Ovary (tissue), 10 donors: ENCODE measurements around the gene ARHGAP23. TPM values are rescaled to one million over a fixed set of nuclear protein-coding genes. Genes with fewer than 3 reads are reported as not detected.

Experiments used
- DNase-seq, 5 donors: peaks; one replicate each; pipeline ENCODE4 v3.0.0-alpha.2; 2019 to 2020
- H3K27ac ChIP-seq, 2 donors: fragments of 200-600 bp; one replicate each; pipeline versions ENCODE4 v1.5.1 to v1.8.0; 2019 to 2022
- H3K27me3 ChIP-seq: fragments of 200-600 bp; one replicate; pipeline ENCODE4 v1.8.0; 2022
- H3K36me3 ChIP-seq: fragments of 200-600 bp; sonication (generic); one replicate; pipeline ENCODE4 v1.5.1; 2019
- H3K4me1 ChIP-seq: one replicate; pipeline ENCODE4 v1.8.1; 2013; ENCODE audit warnings: mild to moderate bottlenecking, moderate library complexity; ENCODE audit not compliant: insufficient read depth
- H3K4me3 ChIP-seq: fragments of 200-600 bp; sonication (generic); one replicate; pipeline ENCODE4 v1.5.1; 2017
- H3K9me3 ChIP-seq, 2 donors: fragments of 200-600 bp in 1 of 2; sonication (generic) in 1 of 2; one replicate each; pipeline versions ENCODE4 v1.5.1 to v1.8.1; 2013 to 2019; ENCODE audit warnings: mild to moderate bottlenecking in 1 of 2, moderate library complexity in 1 of 2
- EP300 ChIP-seq: sonication (generic); formaldehyde crosslinking; IDR thresholded peaks from one replicate; pipeline ENCODE4 v1.6.1; 2017; ENCODE audit warnings: antibody characterized with exemption
- POLR2A ChIP-seq: fragments of 450-650 bp; IDR thresholded peaks from one replicate; pipeline ENCODE4 v1.6.1; 2017; ENCODE audit warnings: antibody characterized with exemption, mild to moderate bottlenecking, moderate library complexity
- WGBS, 3 donors: extraction: QIAGEN DNeasy Blood & Tissue Kit in 1 of 3; methylation state at CpG; one replicate each; pipeline versions ENCODE4 v1.1.5 to v1.1.7; 2013 to 2017; 5-methylcytosine and 5-hydroxymethylcytosine counted together
- intact Hi-C, 4 donors: fragments of 100-400 bp; cut with DNase I; formaldehyde crosslinking; loops; one replicate each; pipeline versions ENCODE4 v1.11.0 to v1.15.1; 2022 to 2023
- long read RNA-seq, 3 donors: library from polyadenylated mRNA in 2 of 3; unstranded in 2 of 3; transcript quantifications; one replicate each; pipeline ENCODE4 v2.0.0 and lab custom pipeline, GENCODE V29; 2021 to 2026
- polyA plus RNA-seq, 2 donors: library from polyadenylated mRNA; stranded (reverse); fragments of 200-250 nt in 1 of 2; fragments of 350-450 nt in 1 of 2; fragmentation: Illumina TruSeq in 1 of 2; extraction: RNeasy Lipid Tissue Mini Kit (QIAGEN cat#74804) in 1 of 2; gene quantifications; one replicate each; pipeline ENCODE4 v1.2.3, GENCODE V29; 2013 to 2014
- total RNA-seq, 7 donors: library from RNA; depleted of rRNA in 2 of 7; stranded (reverse); fragments of >200 nt in 2 of 7; fragmentation: NEBNext Ultra II Directional in 3 of 7; extraction: Animal tissue kit (Norgen Biotek cat#: 25700) in 3 of 7; gene quantifications; one replicate each; pipeline versions ENCODE4 v1.1.0 to v1.2.4, GENCODE V29; 2016 to 2023
- TF ChIP-seq, protein P1 (sequence below), 3 donors: fragments of 450-650 bp in 2 of 3; fragments of 200-600 bp in 1 of 3; IDR thresholded peaks; one replicate each; pipeline versions ENCODE4 v1.5.1 to v1.8.0; 2016 to 2022; ENCODE audit warnings: antibody characterized with exemption in 3 of 3, mild to moderate bottlenecking in 1 of 3
- donor health status: DM: no; HTN: no; CAD: no; lungs with moderate emphysema.
- donor health status: DM: no; HTN: no; CAD: no.
- donor health status: Bipolar disorder and iron deficiency.
- donor health status: DM: yes; HTN: yes; CAD: no.
- donor health status: DM: no; HTN: no; CAD: no.
- donor health status: DM: yes; HTN: yes; CAD: no.

Gene ARHGAP23, protein sequence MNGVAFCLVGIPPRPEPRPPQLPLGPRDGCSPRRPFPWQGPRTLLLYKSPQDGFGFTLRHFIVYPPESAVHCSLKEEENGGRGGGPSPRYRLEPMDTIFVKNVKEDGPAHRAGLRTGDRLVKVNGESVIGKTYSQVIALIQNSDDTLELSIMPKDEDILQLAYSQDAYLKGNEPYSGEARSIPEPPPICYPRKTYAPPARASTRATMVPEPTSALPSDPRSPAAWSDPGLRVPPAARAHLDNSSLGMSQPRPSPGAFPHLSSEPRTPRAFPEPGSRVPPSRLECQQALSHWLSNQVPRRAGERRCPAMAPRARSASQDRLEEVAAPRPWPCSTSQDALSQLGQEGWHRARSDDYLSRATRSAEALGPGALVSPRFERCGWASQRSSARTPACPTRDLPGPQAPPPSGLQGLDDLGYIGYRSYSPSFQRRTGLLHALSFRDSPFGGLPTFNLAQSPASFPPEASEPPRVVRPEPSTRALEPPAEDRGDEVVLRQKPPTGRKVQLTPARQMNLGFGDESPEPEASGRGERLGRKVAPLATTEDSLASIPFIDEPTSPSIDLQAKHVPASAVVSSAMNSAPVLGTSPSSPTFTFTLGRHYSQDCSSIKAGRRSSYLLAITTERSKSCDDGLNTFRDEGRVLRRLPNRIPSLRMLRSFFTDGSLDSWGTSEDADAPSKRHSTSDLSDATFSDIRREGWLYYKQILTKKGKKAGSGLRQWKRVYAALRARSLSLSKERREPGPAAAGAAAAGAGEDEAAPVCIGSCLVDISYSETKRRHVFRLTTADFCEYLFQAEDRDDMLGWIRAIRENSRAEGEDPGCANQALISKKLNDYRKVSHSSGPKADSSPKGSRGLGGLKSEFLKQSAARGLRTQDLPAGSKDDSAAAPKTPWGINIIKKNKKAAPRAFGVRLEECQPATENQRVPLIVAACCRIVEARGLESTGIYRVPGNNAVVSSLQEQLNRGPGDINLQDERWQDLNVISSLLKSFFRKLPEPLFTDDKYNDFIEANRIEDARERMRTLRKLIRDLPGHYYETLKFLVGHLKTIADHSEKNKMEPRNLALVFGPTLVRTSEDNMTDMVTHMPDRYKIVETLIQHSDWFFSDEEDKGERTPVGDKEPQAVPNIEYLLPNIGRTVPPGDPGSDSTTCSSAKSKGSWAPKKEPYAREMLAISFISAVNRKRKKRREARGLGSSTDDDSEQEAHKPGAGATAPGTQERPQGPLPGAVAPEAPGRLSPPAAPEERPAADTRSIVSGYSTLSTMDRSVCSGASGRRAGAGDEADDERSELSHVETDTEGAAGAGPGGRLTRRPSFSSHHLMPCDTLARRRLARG (N-terminal part only)
- total RNA-seq (10 to 100 TPM; 13.7 to 76.4 (median 48.9) TPM), polyA plus RNA-seq (10 to 100 TPM; 23.5 to 25.8 TPM)
- long read RNA-seq, donor 1, partial matches to known transcripts, result 2 of 9 reads
- long read RNA-seq, donor 1, other reads (novel, unspliced or antisense), result 7 of 9 reads
- long read RNA-seq, donor 2, result 0 reads
- long read RNA-seq, donor 3, full-length matches to known transcripts, result 1 of 105 reads
- long read RNA-seq, donor 3, partial matches to known transcripts, result 73 of 105 reads
- long read RNA-seq, donor 3, other reads (novel, unspliced or antisense), result 31 of 105 reads

DNA sequence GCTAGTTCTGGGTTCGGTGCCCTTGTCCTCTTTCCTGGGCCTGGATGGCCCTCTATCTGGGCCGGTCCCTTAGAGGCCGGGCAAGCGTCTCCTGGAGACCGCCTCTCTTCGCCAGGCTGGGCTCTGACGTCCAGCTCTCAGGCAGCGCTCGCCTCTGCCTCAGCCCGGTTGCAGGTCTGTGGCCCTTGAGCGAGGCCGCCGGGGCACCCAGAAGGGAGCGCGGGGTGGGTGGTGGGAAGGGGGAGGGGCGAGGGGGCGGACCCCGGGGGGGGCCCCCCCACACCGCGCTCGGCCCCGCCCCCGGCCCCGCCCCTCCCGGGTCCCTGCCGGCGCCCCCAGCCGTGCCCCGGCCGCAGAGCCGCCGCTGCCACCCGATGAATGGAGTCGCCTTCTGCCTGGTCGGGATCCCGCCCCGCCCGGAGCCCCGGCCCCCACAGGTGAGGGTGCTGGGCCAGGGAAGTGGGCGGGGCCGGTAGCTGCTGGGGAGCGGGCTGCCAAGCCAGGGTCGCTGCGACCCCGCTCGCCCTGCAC is at the start of gene ARHGAP23:
Gene ARHGAP23, plus strand, starts transcription at position 353 of the 531 bp plus-strand sequence. Its CDS starts 22 bp downstream, at position 375.
- intact Hi-C loops, result loop anchor here (5.0 to 10.0 kb wide), 4 partner anchors 39 to 57 kb away; no protein-coding TSS in a partner anchor
- H3K27ac ChIP-seq, result peak within 1 kb of the TSS; percentile 84
- H3K9me3 ChIP-seq, result no peaks in the 10 kb centered on the region
- no peaks in the 10 kb centered on the region for H3K27me3 ChIP-seq
- H3K4me3 ChIP-seq, result peak within 1 kb of the TSS; percentile 68
- peaks cover 3% of the 10 kb centered on the region for H3K4me1 ChIP-seq
- no peaks in the 10 kb centered on the region for H3K36me3 ChIP-seq
- DNase-seq, result peak; percentile 69 to 80 (median 75)
- TF ChIP-seq EP300 (no peak), POLR2A (no peak)
- TF ChIP-seq, protein P1, sequence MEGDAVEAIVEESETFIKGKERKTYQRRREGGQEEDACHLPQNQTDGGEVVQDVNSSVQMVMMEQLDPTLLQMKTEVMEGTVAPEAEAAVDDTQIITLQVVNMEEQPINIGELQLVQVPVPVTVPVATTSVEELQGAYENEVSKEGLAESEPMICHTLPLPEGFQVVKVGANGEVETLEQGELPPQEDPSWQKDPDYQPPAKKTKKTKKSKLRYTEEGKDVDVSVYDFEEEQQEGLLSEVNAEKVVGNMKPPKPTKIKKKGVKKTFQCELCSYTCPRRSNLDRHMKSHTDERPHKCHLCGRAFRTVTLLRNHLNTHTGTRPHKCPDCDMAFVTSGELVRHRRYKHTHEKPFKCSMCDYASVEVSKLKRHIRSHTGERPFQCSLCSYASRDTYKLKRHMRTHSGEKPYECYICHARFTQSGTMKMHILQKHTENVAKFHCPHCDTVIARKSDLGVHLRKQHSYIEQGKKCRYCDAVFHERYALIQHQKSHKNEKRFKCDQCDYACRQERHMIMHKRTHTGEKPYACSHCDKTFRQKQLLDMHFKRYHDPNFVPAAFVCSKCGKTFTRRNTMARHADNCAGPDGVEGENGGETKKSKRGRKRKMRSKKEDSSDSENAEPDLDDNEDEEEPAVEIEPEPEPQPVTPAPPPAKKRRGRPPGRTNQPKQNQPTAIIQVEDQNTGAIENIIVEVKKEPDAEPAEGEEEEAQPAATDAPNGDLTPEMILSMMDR (IDR thresholded peaks at IDR 0.05), result no peak
- WGBS, 3 donors, result 0 to 1% (median 1%) methylated on average over 19 to 46 of the region's 46 CpGs

DNA sequence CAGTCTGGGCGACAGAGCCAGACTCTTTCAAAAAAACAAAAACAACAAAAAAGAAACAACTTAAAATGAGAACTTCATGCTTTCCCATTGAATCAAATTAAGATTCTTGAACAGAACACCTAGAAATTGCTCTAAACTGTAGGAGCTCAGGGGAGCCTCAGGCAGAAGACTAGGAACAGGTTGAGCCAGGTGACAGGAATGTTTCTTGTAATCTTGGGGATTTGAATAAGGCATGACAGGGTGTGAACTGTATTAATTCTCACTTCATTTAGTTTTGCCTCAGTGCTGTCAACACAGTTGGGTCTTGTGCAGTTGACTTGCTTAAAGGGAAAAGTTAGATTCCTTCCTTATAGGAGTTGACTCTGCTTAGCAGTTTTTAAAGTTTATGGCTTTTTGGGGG is 48.8 kb upstream of the ARHGAP23 start:
- WGBS, 3 donors, result 61 to 78% (median 71%) methylated on average over 1 of the region's 1 CpG
- TF ChIP-seq, protein P1 (IDR thresholded peaks at IDR 0.05), result no peak
- TF ChIP-seq EP300 (no peak), POLR2A (no peak)
- intact Hi-C loops, result no loop called here
- DNase-seq, result no peak
- Histone ChIP-seq H3K9me3 (no peaks in the 10 kb centered on the region), H3K27me3 (no peaks in the 10 kb centered on the region), H3K36me3 (no peaks in the 10 kb centered on the region), H3K27ac (no peak overlapping the region), H3K4me3 (no peak overlapping the region), H3K4me1 (no peaks in the 10 kb centered on the region)

DNA sequence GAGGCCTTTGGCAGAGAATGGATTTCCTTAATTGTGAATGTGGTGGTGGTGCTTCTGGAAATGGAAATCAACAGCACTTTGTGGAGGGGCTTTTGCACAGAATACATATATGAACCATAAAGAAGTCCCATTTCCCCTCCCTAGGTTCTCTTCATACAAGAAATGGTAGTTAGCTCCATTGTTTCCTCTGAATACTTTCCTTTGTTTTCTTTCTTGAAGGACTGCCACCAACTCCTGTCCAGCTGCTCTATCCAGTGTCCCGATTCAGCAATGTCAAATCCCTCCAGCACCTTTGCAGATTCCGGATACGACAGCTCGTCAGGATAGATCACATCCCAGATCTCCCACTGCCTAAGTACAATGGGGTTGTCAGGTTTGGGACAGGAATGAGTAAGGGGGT is 33.2 kb upstream of the ARHGAP23 start:
- H3K9me3 ChIP-seq, result no peaks in the 10 kb centered on the region
- H3K4me3 ChIP-seq, result no peak overlapping the region
- intact Hi-C loops, result no loop called here
- H3K36me3 ChIP-seq, result no peaks in the 10 kb centered on the region
- 92 to 95% (median 94%) methylated on average over 4 of the region's 4 CpGs for WGBS, 3 donors
- H3K4me1 ChIP-seq, result no peaks in the 10 kb centered on the region
- TF ChIP-seq, protein P1 (IDR thresholded peaks at IDR 0.05), result no peak
- no peak for TF ChIP-seq POLR2A
- no peak for TF ChIP-seq EP300
- DNase-seq, result no peak
- H3K27me3 ChIP-seq, result no peaks in the 10 kb centered on the region
- no peak overlapping the region for H3K27ac ChIP-seq
